HG03432 (cell line): ENCODE results near the gene IQSEC1.
A peak's percentile ranks its signal among the peaks of the same experiment; 100 is the strongest.

Experiments
- ATAC-seq: cut with Tn5 transposase; IDR thresholded peaks from one replicate; pipeline ENCODE4 v1.9.1; 2021; ENCODE audit warnings: mild to moderate bottlenecking, moderate library complexity; ENCODE audit not compliant: unreplicated experiment

Gene IQSEC1

GRCh38 chr3:12987602-12988001 is 85.6 kb downstream of the IQSEC1 start:
- ATAC-seq: no peak

GRCh38 chr3:12986986-12987385 is 86.2 kb downstream of the IQSEC1 start:
- ATAC-seq: no peak

- no peak for ATAC-seq
Measured at GRCh38 chr3:12986521-12986920, 86.7 kb downstream of the IQSEC1 start.

- ATAC-seq: no peak
Measured at GRCh38 chr3:12986031-12986430, 87.2 kb downstream of the IQSEC1 start.

- no peak for ATAC-seq
Measured at GRCh38 chr3:12985148-12985547, 88.1 kb downstream of the IQSEC1 start.

- peak; percentile 53 for ATAC-seq
Measured at GRCh38 chr3:12984023-12984823, 89.0 kb downstream of the IQSEC1 start.

GRCh38 chr3:12983319-12983718 is 89.9 kb downstream of the IQSEC1 start:
- peak; percentile 30 for ATAC-seq

- peak; percentile 60 for ATAC-seq
Measured at GRCh38 chr3:12982619-12983101, 90.6 kb downstream of the IQSEC1 start.

- no peak for ATAC-seq
Measured at GRCh38 chr3:12981306-12982275, 91.6 kb downstream of the IQSEC1 start.

GRCh38 chr3:12980596-12981290 is 92.5 kb downstream of the IQSEC1 start:
- no peak for ATAC-seq

GRCh38 chr3:12979947-12980487 is 93.2 kb downstream of the IQSEC1 start:
- ATAC-seq: no peak

GRCh38 chr3:12979151-12979946 is 93.9 kb downstream of the IQSEC1 start:
- ATAC-seq: no peak

GRCh38 chr3:12978682-12979081 is 94.5 kb downstream of the IQSEC1 start:
- no peak for ATAC-seq

GRCh38 chr3:12977117-12977808 is 96.0 kb downstream of the IQSEC1 start:
- no peak for ATAC-seq

- no peak for ATAC-seq
Measured at GRCh38 chr3:12975748-12976522, 97.3 kb downstream of the IQSEC1 start.

- ATAC-seq: no peak
Measured at GRCh38 chr3:12974819-12975218, 98.4 kb downstream of the IQSEC1 start.

GRCh38 chr3:12974334-12974733 is 98.9 kb downstream of the IQSEC1 start:
- ATAC-seq: no peak

GRCh38 chr3:12973827-12974226 is 99.4 kb downstream of the IQSEC1 start:
- peak; percentile 54 for ATAC-seq
